IPS-18c (cell line): ENCODE data around the gene RPL14.

ENCODE experiments used
- H3K4me3 ChIP-seq: 2 replicates; pipeline ENCODE4 v1.7.0; 2013; ENCODE audit warnings: low read depth, mild to moderate bottlenecking, low read length, moderate library complexity; ENCODE audit not compliant: insufficient read depth
- H3K9me3 ChIP-seq: one replicate; pipeline ENCODE4 v1.6.1; 2013; ENCODE audit warnings: mild to moderate bottlenecking, low read length, moderate library complexity; ENCODE audit not compliant: control insufficient read depth, insufficient read depth

RPL14 gene

GRCh38 chr3:40456940-40457823 is at the start of gene RPL14:
Gene RPL14, plus strand, starts transcription at chr3:40457339. Its CDS starts 133 bp downstream, at chr3:40457472.
- no peaks in the 10 kb centered on the region for H3K9me3 ChIP-seq

GRCh38 chr3:40407611-40408010 is 49.5 kb upstream of the RPL14 start:
- Histone ChIP-seq H3K4me3 (no peak overlapping the region), H3K9me3 (no peaks in the 10 kb centered on the region)

More at GRCh38 chr3:40456940-40457823, at the start of gene RPL14:
- peak within 1 kb of the TSS; percentile 96 for H3K4me3 ChIP-seq

- Histone ChIP-seq H3K4me3 (no peak overlapping the region), H3K9me3 (no peaks in the 10 kb centered on the region)
Observed at GRCh38 chr3:40414270-40414669, 42.9 kb upstream of the RPL14 start.

- H3K4me3 ChIP-seq: no peak overlapping the region
- no peaks in the 10 kb centered on the region for H3K9me3 ChIP-seq
Observed at GRCh38 chr3:40417845-40418543, 39.1 kb upstream of the RPL14 start.

GRCh38 chr3:40422861-40423260 is 34.3 kb upstream of the RPL14 start:
- H3K4me3 ChIP-seq: no peak overlapping the region
- no peaks in the 10 kb centered on the region for H3K9me3 ChIP-seq

- Histone ChIP-seq H3K9me3 (no peaks in the 10 kb centered on the region), H3K4me3 (no peak overlapping the region)
Observed at GRCh38 chr3:40427045-40427669, 30.0 kb upstream of the RPL14 start.

- no peaks in the 10 kb centered on the region for H3K9me3 ChIP-seq
- H3K4me3 ChIP-seq: no peak overlapping the region
Observed at GRCh38 chr3:40432793-40433192, 24.3 kb upstream of the RPL14 start.

GRCh38 chr3:40437889-40438288 is 19.2 kb upstream of the RPL14 start:
- Histone ChIP-seq H3K9me3 (no peaks in the 10 kb centered on the region), H3K4me3 (no peak overlapping the region)

GRCh38 chr3:40445062-40445461 is 12.1 kb upstream of the RPL14 start:
- H3K4me3 ChIP-seq: no peak overlapping the region

GRCh38 chr3:40445880-40446279 is 11.3 kb upstream of the RPL14 start:
- no peaks in the 10 kb centered on the region for H3K9me3 ChIP-seq
- H3K4me3 ChIP-seq: no peak overlapping the region

More at GRCh38 chr3:40445062-40445461, 12.1 kb upstream of the RPL14 start:
- H3K9me3 ChIP-seq: no peaks in the 10 kb centered on the region

- Histone ChIP-seq H3K9me3 (no peaks in the 10 kb centered on the region), H3K4me3 (no peak overlapping the region)
Observed at GRCh38 chr3:40450438-40450837, 6.7 kb upstream of the RPL14 start.

- Histone ChIP-seq H3K4me3 (no peak overlapping the region), H3K9me3 (no peaks in the 10 kb centered on the region)
Observed at GRCh38 chr3:40451551-40451950, 5.6 kb upstream of the RPL14 start.

GRCh38 chr3:40452057-40452456 is 5.1 kb upstream of the RPL14 start:
- peak overlapping the region; percentile 90; the same call in 1 of the 2 replicates for H3K4me3 ChIP-seq
- no peaks in the 10 kb centered on the region for H3K9me3 ChIP-seq

- peak overlapping the region; percentile 90 for H3K4me3 ChIP-seq
- H3K9me3 ChIP-seq: no peaks in the 10 kb centered on the region
Observed at GRCh38 chr3:40452562-40452875, 4.6 kb upstream of the RPL14 start.

GRCh38 chr3:40452876-40453730 is 4.0 kb upstream of the RPL14 start:
- no peaks in the 10 kb centered on the region for H3K9me3 ChIP-seq
- peak overlapping the region; percentile 90 for H3K4me3 ChIP-seq

GRCh38 chr3:40453933-40454332 is 3.2 kb upstream of the RPL14 start:
- Histone ChIP-seq H3K4me3 (peak overlapping the region; percentile 63), H3K9me3 (no peaks in the 10 kb centered on the region)

- Histone ChIP-seq H3K9me3 (no peaks in the 10 kb centered on the region), H3K4me3 (no peak overlapping the region)
Observed at GRCh38 chr3:40455328-40455727, 1.8 kb upstream of the RPL14 start.
